Parathyroid adenoma (tissue), 2 donors: ENCODE measurements around the gene CCDC18.

Experiments
- H2AFZ ChIP-seq: fragments of 300-600 bp; sonication (generic); one replicate; pipeline ENCODE4 v1.7.0; 2017; ENCODE audit warnings: antibody characterized with exemption, mild to moderate bottlenecking
- H3K27ac ChIP-seq: fragments of 300-600 bp; sonication (generic); one replicate; pipeline ENCODE4 v1.7.0; 2017
- H3K27me3 ChIP-seq: fragments of 300-600 bp; sonication (generic); one replicate; pipeline ENCODE4 v1.7.0; 2017; ENCODE audit warnings: low read length; ENCODE audit not compliant: control insufficient read depth, insufficient read depth
- H3K36me3 ChIP-seq: fragments of 300-600 bp; sonication (generic); one replicate; pipeline ENCODE4 v1.7.0; 2017; ENCODE audit warnings: low read length; ENCODE audit not compliant: control insufficient read depth, insufficient read depth
- H3K4me1 ChIP-seq: fragments of 300-600 bp; sonication (generic); one replicate; pipeline ENCODE4 v1.7.0; 2017; ENCODE audit warnings: control low read depth
- H3K4me2 ChIP-seq: fragments of 300-600 bp; sonication (generic); one replicate; pipeline ENCODE4 v1.7.0; 2017; ENCODE audit warnings: low read length
- H3K4me3 ChIP-seq: fragments of 300-600 bp; sonication (generic); one replicate; pipeline ENCODE4 v1.7.0; 2017; ENCODE audit warnings: low read depth, low read length
- H3K79me2 ChIP-seq: fragments of 300-600 bp; sonication (generic); one replicate; pipeline ENCODE4 v1.7.0; 2017; ENCODE audit warnings: control low read depth
- H3K9ac ChIP-seq: fragments of 300-600 bp; sonication (generic); one replicate; pipeline ENCODE4 v1.7.0; 2017; ENCODE audit warnings: mild to moderate bottlenecking
- H3K9me3 ChIP-seq: fragments of 300-600 bp; sonication (generic); one replicate; pipeline ENCODE4 v1.7.0; 2017; ENCODE audit warnings: low read length; ENCODE audit not compliant: control insufficient read depth
- CTCF ChIP-seq: fragments of 300-600 bp; sonication (generic); IDR thresholded peaks from one replicate; pipeline ENCODE4 v1.7.0; 2017; ENCODE audit warnings: antibody characterized with exemption, mild to moderate bottlenecking
- donor health status: primary hyperparathyroidism.

Gene CCDC18

GRCh38 chr1:93179886-93180722, 420 bp upstream of the CCDC18 start, which contains the start of gene TMED5:
TMED5 (minus strand) TSS chr1:93180413; CDS start chr1:93180242, 171 bp downstream.
- no peak within 1 kb of the TSS for H3K9ac ChIP-seq
- H3K36me3 ChIP-seq: no peaks in the 10 kb centered on the region
- H2AFZ ChIP-seq: peak within 1 kb of the TSS; percentile 98
- peak within 1 kb of the TSS; percentile 94 for H3K27ac ChIP-seq
- peak within 1 kb of the TSS; percentile 93 for H3K4me3 ChIP-seq
- H3K9me3 ChIP-seq: no peaks in the 10 kb centered on the region
- H3K27me3 ChIP-seq: no peaks in the 10 kb centered on the region
- H3K79me2 ChIP-seq: peaks cover 10% of the 10 kb centered on the region
- no peak for TF ChIP-seq CTCF
- H3K4me1 ChIP-seq: no peaks in the 10 kb centered on the region
- peak within 1 kb of the TSS; percentile 99 for H3K4me2 ChIP-seq

GRCh38 chr1:93186667-93187066, 6.1 kb downstream of the CCDC18 start:
- no peak overlapping the region for H2AFZ ChIP-seq
- no peak for TF ChIP-seq CTCF
- no peak overlapping the region for H3K4me3 ChIP-seq
- H3K79me2 ChIP-seq: no peaks in the 10 kb centered on the region
- no peaks in the 10 kb centered on the region for H3K4me1 ChIP-seq
- H3K9me3 ChIP-seq: no peaks in the 10 kb centered on the region
- no peak overlapping the region for H3K9ac ChIP-seq
- no peaks in the 10 kb centered on the region for H3K27me3 ChIP-seq
- H3K27ac ChIP-seq: no peak overlapping the region
- H3K36me3 ChIP-seq: no peaks in the 10 kb centered on the region
- H3K4me2 ChIP-seq: no peak overlapping the region

- Histone ChIP-seq H3K4me2 (no peak overlapping the region), H3K4me1 (no peaks in the 10 kb centered on the region), H3K27me3 (no peaks in the 10 kb centered on the region), H2AFZ (no peak overlapping the region), H3K9me3 (no peaks in the 10 kb centered on the region), H3K79me2 (no peaks in the 10 kb centered on the region), H3K36me3 (no peaks in the 10 kb centered on the region), H3K9ac (no peak overlapping the region), H3K4me3 (no peak overlapping the region), H3K27ac (no peak overlapping the region)
- no peak for TF ChIP-seq CTCF
Observed at GRCh38 chr1:93190432-93190831, 9.9 kb downstream of the CCDC18 start.

- no peak for TF ChIP-seq CTCF
- no peaks in the 10 kb centered on the region for H3K36me3 ChIP-seq
- H3K79me2 ChIP-seq: no peaks in the 10 kb centered on the region
- H3K9ac ChIP-seq: no peak overlapping the region
- H3K4me3 ChIP-seq: no peak overlapping the region
- no peak overlapping the region for H3K4me2 ChIP-seq
- H2AFZ ChIP-seq: no peak overlapping the region
- no peaks in the 10 kb centered on the region for H3K27me3 ChIP-seq
- no peak overlapping the region for H3K27ac ChIP-seq
- H3K9me3 ChIP-seq: no peaks in the 10 kb centered on the region
- no peaks in the 10 kb centered on the region for H3K4me1 ChIP-seq
Observed at GRCh38 chr1:93194231-93194990, 13.9 kb downstream of the CCDC18 start.
